Renal cortical epithelial cell (primary cell): ENCODE measurements around the gene ACTL6B. TPM values are rescaled to one million over a fixed set of nuclear protein-coding genes. Genes with fewer than 3 reads are reported as not detected.
A peak's percentile ranks its signal among the peaks of the same experiment; 100 is the strongest.

ENCODE experiments used
- DNase-seq: peaks from one replicate; pipeline ENCODE4 v3.0.0-alpha.2; 2011; ENCODE audit warnings: low read depth
- total RNA-seq: library from RNA; depleted of rRNA; stranded (reverse); fragments of >200 nt; gene quantifications from 2 replicates; pipeline ENCODE4 v1.2.3, GENCODE V29; 2014

ACTL6B gene
- total RNA-seq, 1 donor from 2014 or later = not detected

- DNase-seq = no peak
Measured at GRCh38 chr7:100627238-100627549, 29.1 kb downstream of the ACTL6B start.

DNA sequence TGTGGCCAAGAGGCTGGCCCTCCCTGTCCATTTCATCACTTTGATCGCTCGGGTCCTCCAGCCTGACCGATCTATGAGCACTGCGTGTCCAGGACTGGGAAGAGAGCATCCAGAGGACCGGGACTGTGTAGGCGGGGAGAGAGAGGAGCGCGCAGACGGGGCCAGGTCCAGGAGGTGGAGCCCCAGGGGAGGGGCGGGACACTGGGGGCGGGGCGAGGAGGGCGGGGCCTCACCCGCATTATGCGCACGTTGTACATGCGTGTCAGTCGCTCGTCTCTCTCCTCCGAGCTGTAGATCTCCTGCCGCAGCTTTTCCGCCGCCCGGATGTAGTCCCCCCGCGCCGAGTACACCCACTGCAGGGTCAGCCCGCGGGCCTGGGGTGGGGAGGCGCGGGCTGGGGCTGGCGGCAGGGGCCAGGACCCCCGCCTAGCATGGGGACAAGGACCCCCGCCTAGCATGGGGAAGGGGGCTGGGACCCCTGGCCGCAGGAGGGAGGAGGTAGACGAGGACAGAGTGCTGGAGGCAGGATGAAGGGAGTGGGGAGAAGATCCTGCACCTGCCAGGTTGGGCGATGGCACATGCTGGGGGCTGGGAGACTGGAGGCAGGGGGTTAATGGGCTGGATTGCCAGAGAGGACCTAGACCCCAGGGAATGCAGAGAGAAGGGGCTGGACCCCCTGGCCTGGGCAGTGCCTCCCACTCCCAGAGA lies 29.6 kb downstream of the ACTL6B start:
- peak; percentile 43 for DNase-seq

DNA sequence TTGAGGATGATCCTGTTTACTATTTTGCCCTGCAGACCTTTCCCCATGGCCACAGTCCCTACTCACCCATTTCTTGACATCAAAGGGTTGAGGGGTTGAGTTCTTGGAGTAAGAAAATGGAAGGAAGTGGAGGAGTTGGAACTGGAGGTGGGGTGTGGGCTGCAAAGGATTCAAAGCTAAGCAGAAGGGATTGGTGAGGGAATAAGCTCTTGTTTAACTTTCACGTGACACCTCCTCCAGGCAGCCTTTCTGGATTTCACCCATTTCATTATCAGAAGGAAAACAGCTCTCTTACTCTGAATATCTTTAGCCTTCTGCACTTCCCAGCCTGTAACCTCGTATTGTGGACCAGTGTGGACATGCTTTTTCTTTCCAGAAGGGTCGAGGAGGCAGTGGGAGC lies 30.2 kb downstream of the ACTL6B start:
- DNase-seq = no peak

- DNase-seq = no peak
Measured at GRCh38 chr7:100623951-100624824, 32.1 kb downstream of the ACTL6B start.

GRCh38 chr7:100621554-100621953 lies 34.7 kb downstream of the ACTL6B start:
- DNase-seq = no peak

DNA sequence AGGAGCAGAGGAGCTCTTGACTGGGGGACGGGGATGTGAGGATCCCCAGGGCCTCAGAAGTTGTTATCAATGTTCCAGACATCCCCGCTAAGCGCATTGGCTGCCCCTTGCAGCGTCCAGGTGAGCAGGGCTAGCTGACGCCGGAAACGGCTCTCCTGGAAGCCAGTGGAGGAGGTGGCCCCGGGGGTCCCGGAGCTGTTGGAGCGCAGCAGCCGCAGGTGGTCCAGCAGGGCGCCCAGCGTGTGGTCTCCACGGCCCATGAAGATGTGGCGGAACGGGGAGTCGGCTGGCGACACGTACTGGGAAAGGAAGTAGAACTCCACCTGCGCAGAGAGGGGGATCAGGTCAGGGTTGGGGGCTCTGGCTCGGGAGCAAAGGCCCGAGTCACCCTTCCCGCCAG lies 35.4 kb downstream of the ACTL6B start:
- no peak for DNase-seq

DNA sequence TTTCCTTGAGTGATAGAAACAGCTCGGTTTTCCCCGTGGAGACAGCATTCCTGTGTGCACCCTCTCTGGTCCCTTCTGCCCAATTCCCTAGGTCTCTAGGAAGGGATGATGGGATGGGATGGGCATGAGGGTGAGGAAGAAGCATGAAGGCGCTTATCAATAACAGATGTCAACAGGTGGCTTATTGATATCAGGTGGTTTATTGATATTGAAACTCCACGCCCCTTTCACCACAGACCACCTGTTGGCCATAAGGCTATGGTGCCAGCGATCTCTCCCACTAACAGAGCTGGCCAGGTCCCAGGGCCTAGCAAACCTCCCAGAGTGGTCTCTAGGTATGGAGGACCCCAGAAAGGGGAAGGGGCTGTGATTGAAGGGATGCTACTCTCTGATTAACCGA lies 36.0 kb downstream of the ACTL6B start:
- DNase-seq = no peak

GRCh38 chr7:100614308-100614861 lies 41.9 kb downstream of the ACTL6B start:
- DNase-seq = no peak

DNA sequence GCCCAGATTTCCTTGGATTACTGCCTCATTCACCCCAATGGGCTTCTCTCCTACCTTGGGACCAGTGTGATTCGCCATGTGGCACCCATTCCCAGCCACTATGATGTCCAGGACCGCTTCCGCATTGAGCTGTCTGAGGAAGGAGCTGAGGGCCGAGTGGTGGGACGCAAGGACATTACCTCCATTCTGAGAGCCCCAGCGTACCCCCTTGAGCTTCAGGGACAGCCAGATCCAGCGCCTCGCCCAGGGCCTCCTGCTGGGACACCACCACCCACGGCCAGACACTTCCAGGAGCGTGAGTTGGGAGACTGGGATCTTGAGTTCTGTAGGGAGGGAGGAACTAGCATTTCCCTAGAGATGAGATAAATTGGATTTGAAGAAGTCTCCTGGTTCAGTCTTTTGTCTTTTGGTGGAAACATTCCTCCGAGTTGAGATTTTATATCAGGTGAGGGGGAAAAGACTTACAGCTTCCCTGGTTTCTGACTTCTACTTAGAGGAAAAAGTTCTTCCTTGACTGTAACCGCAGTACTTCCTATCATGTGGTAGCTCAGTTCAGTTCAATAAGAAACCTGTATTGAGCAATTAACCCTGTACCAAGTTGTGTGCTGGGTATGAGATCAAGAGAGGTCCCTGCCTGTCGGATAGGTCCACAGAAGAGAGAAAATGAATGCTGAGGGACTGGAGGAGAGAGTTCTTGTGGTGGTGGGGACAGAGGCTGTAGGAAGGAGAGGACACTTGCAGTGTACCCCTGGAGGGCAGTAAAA lies 42.7 kb downstream of the ACTL6B start:
- DNase-seq = no peak

DNA sequence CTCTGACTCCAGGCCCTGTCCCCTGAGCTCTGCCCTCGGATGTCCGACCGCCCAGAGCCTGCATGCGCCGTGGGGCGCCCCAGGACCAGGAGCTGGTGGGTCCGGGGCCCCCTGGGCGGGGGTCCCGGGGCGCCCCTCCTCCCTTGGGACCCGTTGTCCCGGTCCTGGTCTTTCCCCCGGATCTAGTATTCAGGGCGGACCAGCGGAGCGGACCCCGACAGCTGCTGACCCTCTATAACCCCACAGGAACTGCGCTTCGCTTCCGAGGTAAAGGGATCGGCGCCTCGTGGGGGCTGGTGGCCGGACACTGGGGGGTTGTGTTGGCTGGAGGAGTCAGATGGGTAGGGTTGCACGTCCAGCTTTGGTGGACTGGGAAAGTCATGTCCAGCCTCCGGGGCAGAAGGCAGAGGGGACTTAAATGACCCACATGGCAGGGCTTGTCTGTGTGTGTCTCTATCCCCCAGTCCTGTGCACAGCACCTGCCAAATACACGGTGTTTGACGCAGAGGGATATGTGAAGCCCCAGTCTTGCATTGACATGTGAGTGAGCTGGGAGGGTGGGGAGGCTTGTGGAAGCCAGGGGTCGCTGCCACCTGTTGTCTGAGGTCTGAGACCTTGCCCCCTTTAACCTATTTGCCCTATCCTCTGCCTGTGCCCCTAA lies 43.4 kb downstream of the ACTL6B start:
- no peak for DNase-seq

DNA sequence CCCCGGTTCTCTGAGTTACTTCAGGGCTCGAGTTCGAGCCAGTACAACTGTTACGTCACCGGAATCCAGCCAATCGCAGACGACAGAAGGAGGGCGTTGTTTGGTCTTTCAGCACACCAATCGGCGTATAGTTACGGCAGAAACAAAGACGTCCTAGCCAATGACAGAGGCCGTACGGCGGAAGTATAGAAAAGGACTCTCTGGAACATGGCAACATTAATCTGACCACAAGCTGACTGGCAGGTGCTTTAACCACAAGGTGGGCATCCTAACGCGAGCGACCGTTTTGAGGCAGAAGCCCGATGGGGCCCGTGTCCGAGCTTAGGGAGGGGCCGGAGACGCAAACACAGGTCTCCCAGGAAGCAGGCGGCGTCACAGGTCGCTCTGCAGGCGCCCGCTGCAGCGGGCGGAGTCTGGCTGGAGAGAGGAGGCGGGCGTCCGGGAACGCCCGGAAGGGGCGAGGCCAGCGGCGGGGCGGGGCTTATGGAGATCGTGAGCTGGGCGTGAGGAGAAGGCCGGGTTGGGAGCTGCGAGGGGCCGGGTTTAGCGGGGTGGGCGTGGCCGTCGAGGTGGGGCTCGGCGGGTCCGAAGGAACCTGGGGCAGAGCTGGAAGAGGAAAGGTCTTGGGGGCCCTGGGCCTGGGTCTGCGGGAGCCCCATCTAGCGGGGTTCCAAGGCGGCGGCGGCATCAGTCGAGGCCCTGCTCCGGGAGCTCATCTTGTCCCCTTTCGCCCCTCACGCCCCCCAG lies 44.1 kb downstream of the ACTL6B start, which contains the start of gene MOSPD3:
MOSPD3 (plus strand) TSS at position 558 of the 747 bp plus-strand sequence. CDS start 252 bp downstream, outside the sequence.
- peak; percentile 99 for DNase-seq

GRCh38 chr7:100609958-100610357 lies 46.3 kb downstream of the ACTL6B start:
- no peak for DNase-seq

DNA sequence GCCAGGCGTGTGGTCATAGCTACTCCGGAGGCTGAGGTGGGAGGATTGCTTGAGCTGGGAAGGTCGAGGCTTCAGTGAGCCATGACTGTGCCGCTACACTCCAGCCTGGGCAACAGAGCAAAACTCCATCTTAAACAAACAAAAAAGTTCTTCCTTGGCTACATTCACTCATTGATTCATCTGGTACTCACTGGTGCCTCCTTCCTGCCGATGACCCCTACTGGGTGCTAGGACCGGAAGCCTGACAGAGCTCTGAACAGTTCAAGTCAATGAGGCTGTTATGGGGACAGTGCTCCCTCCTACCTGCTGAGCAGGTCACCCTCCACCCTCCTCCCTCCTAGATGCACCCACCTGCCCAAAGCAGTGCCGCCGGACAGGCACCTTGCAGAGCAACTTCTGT lies 49.1 kb downstream of the ACTL6B start:
- no peak for DNase-seq

DNA sequence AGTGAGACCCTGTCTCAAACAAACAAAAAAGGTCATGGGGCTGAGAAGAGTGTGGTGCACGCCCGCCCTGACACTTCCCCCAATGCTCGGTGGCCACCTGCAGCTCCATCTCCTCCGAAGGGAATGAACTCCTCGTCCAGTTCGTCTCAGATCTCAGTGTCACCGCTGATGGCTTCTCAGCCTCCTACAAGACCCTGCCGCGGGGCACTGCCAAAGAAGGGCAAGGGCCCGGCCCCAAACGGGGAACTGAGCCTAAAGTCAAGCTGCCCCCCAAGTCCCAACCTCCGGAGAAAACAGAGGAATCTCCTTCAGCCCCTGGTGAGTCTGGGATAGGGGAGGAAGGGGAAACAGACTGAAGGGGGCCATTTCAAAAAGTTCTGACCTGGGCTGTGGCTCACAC lies 49.9 kb downstream of the ACTL6B start:
- no peak for DNase-seq

DNA sequence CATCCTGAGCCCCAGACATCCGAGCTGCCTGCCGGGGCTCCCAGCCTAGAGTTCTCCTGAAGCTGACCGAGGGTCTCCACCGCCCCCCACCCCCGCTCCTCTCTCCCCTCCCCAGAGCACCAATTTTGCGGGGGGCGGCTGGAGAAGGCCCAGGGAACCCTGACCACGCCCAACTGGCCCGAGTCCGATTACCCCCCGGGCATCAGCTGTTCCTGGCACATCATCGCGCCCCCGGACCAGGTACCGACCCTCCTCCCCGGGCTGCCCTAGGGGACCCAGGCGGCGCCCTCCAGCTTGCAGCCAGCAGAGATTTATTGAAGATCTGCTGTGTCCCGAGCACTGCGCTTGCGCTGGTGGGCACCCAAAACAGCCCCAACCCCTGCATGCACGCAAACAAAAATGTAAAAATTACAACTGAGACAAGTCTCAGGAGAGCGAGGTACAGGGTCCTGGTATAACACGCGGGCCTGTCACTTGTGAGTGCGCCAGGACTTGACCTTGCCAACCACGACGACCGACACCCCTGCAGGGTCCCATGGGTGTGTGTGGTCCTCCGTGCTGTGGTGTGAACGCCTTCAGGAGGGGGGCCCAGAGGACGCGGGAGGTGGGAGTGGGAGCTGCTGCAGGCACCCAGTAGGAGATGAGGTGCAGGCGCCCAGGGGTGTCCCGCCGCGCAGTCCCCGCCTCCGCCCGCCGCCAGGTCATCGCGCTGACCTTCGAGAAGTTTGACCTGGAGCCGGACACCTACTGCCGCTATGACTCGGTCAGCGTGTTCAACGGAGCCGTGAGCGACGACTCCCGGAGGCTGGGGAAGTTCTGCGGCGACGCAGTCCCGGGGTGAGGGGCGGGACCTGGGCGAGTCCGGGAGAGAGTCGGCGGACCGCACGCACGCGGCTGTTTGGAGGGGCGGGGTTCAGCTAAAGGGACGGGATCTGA lies 51.0 kb downstream of the ACTL6B start:
- no peak for DNase-seq

DNA sequence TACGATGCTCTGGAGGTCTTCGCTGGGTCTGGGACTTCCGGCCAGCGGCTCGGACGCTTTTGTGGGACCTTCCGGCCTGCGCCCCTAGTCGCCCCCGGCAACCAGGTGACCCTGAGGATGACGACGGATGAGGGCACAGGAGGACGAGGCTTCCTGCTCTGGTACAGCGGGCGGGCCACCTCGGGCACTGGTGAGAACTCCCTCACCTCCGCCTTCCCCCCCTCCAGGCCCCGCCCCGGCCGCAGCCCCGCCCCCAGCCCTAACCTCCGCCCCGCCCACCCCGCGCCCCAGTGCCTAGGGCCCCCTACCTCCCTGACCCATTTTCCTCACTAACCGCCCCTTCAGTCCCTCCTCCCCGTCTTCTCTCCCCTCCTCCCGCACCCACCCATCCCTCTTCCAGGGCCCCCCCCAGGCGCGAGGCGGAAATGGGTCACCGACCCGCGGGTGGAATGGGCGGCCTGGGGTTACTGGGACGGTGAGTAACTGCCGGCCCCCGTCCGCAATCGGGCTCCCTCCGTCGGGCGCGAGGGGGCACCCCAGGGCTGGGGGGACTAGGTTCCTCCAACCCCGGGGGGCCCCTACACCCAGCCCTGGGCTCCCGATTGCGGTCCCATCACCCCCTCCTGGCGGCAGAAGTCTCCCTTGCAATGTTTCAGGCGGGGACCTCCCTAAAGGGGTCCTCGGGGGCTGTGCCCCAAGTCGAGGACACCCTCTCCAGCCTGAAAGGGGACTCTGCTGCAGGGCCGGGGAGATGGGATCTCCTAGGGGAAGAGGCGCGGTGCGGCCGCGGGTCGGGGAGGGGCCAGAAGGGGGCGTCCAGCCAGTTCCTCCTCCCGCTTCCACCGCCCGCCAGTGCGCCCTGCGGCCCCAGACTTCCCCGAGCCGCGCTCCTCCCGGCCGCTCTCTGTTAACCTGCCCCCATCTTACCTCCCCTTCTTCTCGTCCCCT lies 51.9 kb downstream of the ACTL6B start:
- DNase-seq = no peak

DNA sequence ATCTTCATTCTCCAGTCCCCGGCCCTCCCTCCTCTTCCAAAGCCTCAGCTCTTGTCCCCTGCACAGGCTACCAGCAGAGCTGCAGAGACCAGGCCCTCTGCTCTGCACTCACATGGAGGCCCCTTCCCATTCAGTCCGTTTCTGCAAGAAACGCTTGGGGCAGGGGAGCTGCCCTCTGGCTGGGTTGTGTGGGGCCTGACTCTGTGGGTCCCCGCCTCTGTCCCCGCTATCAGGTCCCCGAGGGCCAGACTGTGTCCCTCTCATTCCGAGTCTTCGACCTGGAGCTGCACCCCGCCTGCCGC lies 52.6 kb downstream of the ACTL6B start:
- DNase-seq = no peak

DNA sequence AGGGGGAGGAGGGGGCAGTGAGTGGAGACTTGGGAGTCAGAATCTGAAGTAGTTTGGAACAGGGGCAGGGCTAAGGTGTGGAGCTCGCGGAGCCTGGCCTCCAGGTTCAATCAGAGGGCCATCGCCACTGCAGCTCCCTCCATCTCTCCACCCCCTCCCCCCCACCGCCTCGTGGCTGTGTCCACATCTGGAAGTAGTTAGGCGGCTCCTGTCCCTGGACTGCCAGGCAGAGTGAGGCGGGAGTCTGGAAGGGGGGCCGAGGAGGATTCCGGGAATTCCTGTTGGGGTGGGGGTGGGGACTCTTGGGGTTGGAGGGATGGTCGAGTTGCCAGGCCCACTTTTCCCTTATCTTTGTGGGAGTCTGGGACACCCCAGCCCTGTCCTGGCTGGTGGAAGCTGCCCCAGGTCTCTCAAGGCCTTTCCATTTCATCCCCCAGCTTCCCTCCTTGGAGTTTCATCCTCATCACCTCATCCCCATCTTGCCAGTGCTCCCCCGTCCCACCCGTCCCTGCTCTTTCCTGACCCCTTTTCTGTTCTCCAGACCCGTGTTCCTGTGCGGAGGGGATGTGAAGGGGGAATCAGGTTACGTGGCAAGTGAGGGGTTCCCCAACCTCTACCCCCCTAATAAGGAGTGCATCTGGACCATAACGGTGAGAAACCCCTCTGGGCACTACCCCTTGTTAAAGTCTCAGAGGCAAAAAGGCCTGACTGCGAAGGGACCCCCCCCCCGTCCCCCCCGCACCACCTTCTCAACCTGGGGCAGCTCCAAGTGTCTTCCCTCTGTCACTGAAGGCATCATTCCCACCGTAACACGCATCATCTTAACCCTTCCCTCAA lies 53.1 kb downstream of the ACTL6B start:
- DNase-seq = no peak
